ENCODE results near the gene CARMIL1. TPM values are rescaled to one million over a fixed set of nuclear protein-coding genes. Genes with fewer than 3 reads are reported as not detected.
A peak's percentile ranks its signal among the peaks of the same experiment; 100 is the strongest.

CARMIL1 gene
- total RNA-seq (ENCODE audit: insufficient read depth, low replicate concordance): 21.7 TPM

GRCh38 chr6:25278914-25279747 lies at the start of gene CARMIL1:
Gene CARMIL1, plus strand, starts transcription at chr6:25279374. Its CDS starts 422 bp downstream, at chr6:25279796.
- peak; percentile 90 for DNase-seq (ENCODE audit: low spot score)

GRCh38 chr6:25229671-25230321 lies 49.4 kb upstream of the CARMIL1 start:
- peak; percentile 67 for DNase-seq (ENCODE audit: low spot score)

- DNase-seq (ENCODE audit: low spot score): no peak
These were observed 46.7 kb upstream of the CARMIL1 start for GRCh38 chr6:25232479-25232878.

- no peak for DNase-seq (ENCODE audit: low spot score)
These were observed 45.9 kb upstream of the CARMIL1 start for GRCh38 chr6:25233226-25233625.

GRCh38 chr6:25237579-25237978 lies 41.6 kb upstream of the CARMIL1 start:
- DNase-seq (ENCODE audit: low spot score): peak; percentile 52

GRCh38 chr6:25239059-25239458 lies 40.1 kb upstream of the CARMIL1 start:
- peak; percentile 84 for DNase-seq (ENCODE audit: low spot score)

- peak; percentile 60 for DNase-seq (ENCODE audit: low spot score)
These were observed 39.7 kb upstream of the CARMIL1 start for GRCh38 chr6:25239498-25239897.

GRCh38 chr6:25242567-25242966 lies 36.6 kb upstream of the CARMIL1 start:
- no peak for DNase-seq (ENCODE audit: low spot score)

GRCh38 chr6:25244865-25245264 lies 34.3 kb upstream of the CARMIL1 start:
- DNase-seq (ENCODE audit: low spot score): no peak

- DNase-seq (ENCODE audit: low spot score): no peak
These were observed 31.1 kb upstream of the CARMIL1 start for GRCh38 chr6:25248123-25248522.

- no peak for DNase-seq (ENCODE audit: low spot score)
These were observed 30.0 kb upstream of the CARMIL1 start for GRCh38 chr6:25249133-25249532.

GRCh38 chr6:25250878-25251277 lies 28.3 kb upstream of the CARMIL1 start:
- no peak for DNase-seq (ENCODE audit: low spot score)

- no peak for DNase-seq (ENCODE audit: low spot score)
These were observed 27.7 kb upstream of the CARMIL1 start for GRCh38 chr6:25251426-25251825.

GRCh38 chr6:25253351-25253750 lies 25.8 kb upstream of the CARMIL1 start:
- DNase-seq (ENCODE audit: low spot score): peak; percentile 61

GRCh38 chr6:25254671-25255070 lies 24.5 kb upstream of the CARMIL1 start:
- no peak for DNase-seq (ENCODE audit: low spot score)

GRCh38 chr6:25257686-25258348 lies 21.4 kb upstream of the CARMIL1 start:
- no peak for DNase-seq (ENCODE audit: low spot score)

GRCh38 chr6:25259756-25260155 lies 19.4 kb upstream of the CARMIL1 start:
- no peak for DNase-seq (ENCODE audit: low spot score)

GRCh38 chr6:25263657-25264056 lies 15.5 kb upstream of the CARMIL1 start:
- DNase-seq (ENCODE audit: low spot score): peak; percentile 46

- DNase-seq (ENCODE audit: low spot score): no peak
These were observed 12.6 kb upstream of the CARMIL1 start for GRCh38 chr6:25266456-25267100.

GRCh38 chr6:25267662-25268061 lies 11.5 kb upstream of the CARMIL1 start:
- DNase-seq (ENCODE audit: low spot score): no peak

- DNase-seq (ENCODE audit: low spot score): no peak
These were observed 8.6 kb upstream of the CARMIL1 start for GRCh38 chr6:25270559-25270958.

- DNase-seq (ENCODE audit: low spot score): no peak
These were observed 3.7 kb upstream of the CARMIL1 start for GRCh38 chr6:25275436-25275835.
